Measurements from ENCODE around the gene RNF130. TPM values are rescaled to one million over a fixed set of nuclear protein-coding genes. Genes with fewer than 3 reads are reported as not detected.

RNF130 gene
- total RNA-seq, 1 donor from 2014 or later: 104 TPM

DNA sequence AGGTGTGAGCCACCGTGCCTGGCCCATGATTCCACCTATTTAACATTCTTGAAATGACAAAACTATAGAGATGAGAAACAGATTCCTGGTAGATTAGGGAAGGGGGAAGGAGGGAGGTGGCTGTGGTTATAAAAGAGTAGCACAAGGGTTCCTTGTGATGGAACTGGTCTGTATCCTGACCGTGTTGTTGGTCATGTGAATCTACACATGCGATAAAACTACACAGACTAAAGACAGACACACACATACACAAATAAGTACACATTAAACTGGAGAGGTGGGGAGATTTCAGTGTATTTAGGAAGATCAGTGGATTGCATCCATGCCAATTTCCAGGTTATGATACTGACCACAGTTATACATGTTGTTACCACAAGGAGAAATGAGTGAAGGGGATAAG lies 60.9 kb downstream of the RNF130 start:
- no peak for TF ChIP-seq CTCF (IDR thresholded peaks at IDR 0.05; ENCODE audit: partially characterized antibody, unreplicated experiment)
- Mint-ChIP-seq H3K27ac (ENCODE audit: unreplicated experiment) (no peak overlapping the region), H3K4me3 (ENCODE audit: unreplicated experiment) (no peak overlapping the region), H3K36me3 (ENCODE audit: unreplicated experiment) (no peaks in the 10 kb centered on the region), H3K27me3 (ENCODE audit: unreplicated experiment) (peaks cover 3% of the 10 kb centered on the region), H3K9me3 (ENCODE audit: unreplicated experiment) (no peaks in the 10 kb centered on the region), H3K4me1 (ENCODE audit: low read depth, unreplicated experiment) (peaks cover 34% of the 10 kb centered on the region)
- no peak for DNase-seq

- DNase-seq: no peak
- TF ChIP-seq CTCF (IDR thresholded peaks at IDR 0.05; ENCODE audit: partially characterized antibody, unreplicated experiment): no peak
- Mint-ChIP-seq H3K4me1 (ENCODE audit: low read depth, unreplicated experiment) (peaks cover 43% of the 10 kb centered on the region), H3K4me3 (ENCODE audit: unreplicated experiment) (no peak overlapping the region), H3K9me3 (ENCODE audit: unreplicated experiment) (peaks cover 3% of the 10 kb centered on the region), H3K27ac (ENCODE audit: unreplicated experiment) (peak overlapping the region; percentile 24), H3K27me3 (ENCODE audit: unreplicated experiment) (peaks cover 3% of the 10 kb centered on the region), H3K36me3 (ENCODE audit: unreplicated experiment) (no peaks in the 10 kb centered on the region)
These were observed 62.0 kb downstream of the RNF130 start for GRCh38 chr5:180009581-180009980.

DNA sequence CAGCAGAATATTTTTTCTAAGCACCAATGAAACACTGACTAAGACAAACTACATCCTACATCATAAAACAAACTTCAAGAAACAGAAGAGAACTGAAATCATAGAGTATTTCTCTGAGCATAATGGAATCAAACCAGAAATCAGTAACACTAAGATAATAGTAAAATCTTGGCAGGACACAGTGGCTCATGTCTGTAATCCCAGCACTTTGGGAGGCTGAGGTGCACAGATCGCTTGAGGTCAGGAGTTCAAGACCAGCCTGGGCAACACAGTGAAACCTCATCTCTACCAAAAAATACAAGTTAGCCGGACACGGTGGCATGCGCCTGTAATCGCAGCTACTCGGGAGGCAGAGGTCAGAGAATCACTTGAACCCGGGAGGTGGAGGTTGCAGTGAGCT lies 63.1 kb downstream of the RNF130 start:
- H3K27ac Mint-ChIP-seq (ENCODE audit: unreplicated experiment): peak overlapping the region; percentile 93
- H3K4me1 Mint-ChIP-seq (ENCODE audit: low read depth, unreplicated experiment): peaks cover 45% of the 10 kb centered on the region
- TF ChIP-seq CTCF (IDR thresholded peaks at IDR 0.05; ENCODE audit: partially characterized antibody, unreplicated experiment): no peak
- peak overlapping the region; percentile 81 for H3K4me3 Mint-ChIP-seq (ENCODE audit: unreplicated experiment)
- no peaks in the 10 kb centered on the region for H3K36me3 Mint-ChIP-seq (ENCODE audit: unreplicated experiment)
- H3K9me3 Mint-ChIP-seq (ENCODE audit: unreplicated experiment): peaks cover 3% of the 10 kb centered on the region
- H3K27me3 Mint-ChIP-seq (ENCODE audit: unreplicated experiment): peaks cover 3% of the 10 kb centered on the region
- no peak for DNase-seq

DNA sequence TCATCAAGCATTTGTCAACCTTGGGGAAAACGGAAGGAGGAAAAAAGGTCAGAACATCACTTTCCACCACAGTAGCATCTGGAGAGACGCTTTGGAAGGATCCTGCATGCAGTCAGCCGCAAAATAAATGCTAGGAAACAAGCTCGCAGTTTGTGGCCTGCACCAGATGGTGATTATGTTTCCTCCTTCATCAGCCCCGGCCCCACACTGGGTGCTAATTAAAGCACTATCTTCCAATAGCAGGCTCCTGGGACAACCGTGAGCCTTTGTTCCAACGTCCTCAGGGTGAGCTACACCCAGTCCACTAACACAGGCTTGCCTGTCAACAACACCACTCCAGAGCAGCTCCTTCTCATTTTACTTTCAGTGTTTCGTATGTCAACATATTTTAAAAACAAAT lies 64.0 kb downstream of the RNF130 start:
- H3K4me1 Mint-ChIP-seq (ENCODE audit: low read depth, unreplicated experiment): peaks cover 45% of the 10 kb centered on the region
- H3K4me3 Mint-ChIP-seq (ENCODE audit: unreplicated experiment): peak overlapping the region; percentile 64
- no peak for TF ChIP-seq CTCF (IDR thresholded peaks at IDR 0.05; ENCODE audit: partially characterized antibody, unreplicated experiment)
- H3K27ac Mint-ChIP-seq (ENCODE audit: unreplicated experiment): peak overlapping the region; percentile 93
- H3K36me3 Mint-ChIP-seq (ENCODE audit: unreplicated experiment): peaks cover 4% of the 10 kb centered on the region
- peaks cover 4% of the 10 kb centered on the region for H3K27me3 Mint-ChIP-seq (ENCODE audit: unreplicated experiment)
- H3K9me3 Mint-ChIP-seq (ENCODE audit: unreplicated experiment): peaks cover 3% of the 10 kb centered on the region
- peak; percentile 58 for DNase-seq

GRCh38 chr5:180006141-180006540 lies 65.4 kb downstream of the RNF130 start:
- Mint-ChIP-seq H3K9me3 (ENCODE audit: unreplicated experiment) (peaks cover 3% of the 10 kb centered on the region), H3K4me3 (ENCODE audit: unreplicated experiment) (no peak overlapping the region), H3K4me1 (ENCODE audit: low read depth, unreplicated experiment) (peaks cover 45% of the 10 kb centered on the region), H3K27ac (ENCODE audit: unreplicated experiment) (no peak overlapping the region), H3K36me3 (ENCODE audit: unreplicated experiment) (peaks cover 6% of the 10 kb centered on the region), H3K27me3 (ENCODE audit: unreplicated experiment) (peaks cover 6% of the 10 kb centered on the region)
- no peak for DNase-seq
- TF ChIP-seq CTCF (IDR thresholded peaks at IDR 0.05; ENCODE audit: partially characterized antibody, unreplicated experiment): no peak
